Activated T-cell treated with anti-CD3 and anti-CD28 coated beads for 24 hours (primary cell): ENCODE data around the gene NUP153.
"Not testable (repeated sequence)": the region's sequence is repeated elsewhere in the genome, so short reads cannot be mapped to it uniquely, and the experiment has no call there.

Source experiments
- DNase-seq: peaks from one replicate; pipeline ENCODE4 v3.0.0-alpha.2; 2020; ENCODE audit warnings: low read depth

The NUP153 gene

GRCh38 chr6:17706580-17707370 is at the start of gene NUP153:
Gene NUP153, minus strand, starts transcription at chr6:17706925. Its CDS starts 538 bp downstream, at chr6:17706387.
- DNase-seq = peak; percentile 100

DNA sequence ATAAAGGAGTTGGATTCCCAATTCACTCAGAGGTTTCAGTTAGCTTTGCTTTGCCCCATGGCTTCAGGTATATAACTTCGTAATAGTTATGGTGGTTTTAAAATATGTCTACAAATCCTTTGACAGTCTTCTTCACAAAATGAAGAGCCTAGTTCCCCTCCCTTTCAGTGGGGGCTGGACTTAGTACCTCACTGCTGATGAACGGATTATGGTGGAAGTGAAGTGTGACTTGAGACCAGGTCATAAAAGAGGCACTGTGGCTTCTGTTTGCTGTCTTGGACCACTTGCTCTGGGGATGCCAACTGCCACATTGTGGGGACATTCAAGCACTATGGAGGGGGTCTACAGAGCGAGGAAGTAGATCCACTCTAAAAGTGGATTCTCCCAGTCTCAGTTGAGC is 47.5 kb upstream of the NUP153 start:
- no peak for DNase-seq

DNA sequence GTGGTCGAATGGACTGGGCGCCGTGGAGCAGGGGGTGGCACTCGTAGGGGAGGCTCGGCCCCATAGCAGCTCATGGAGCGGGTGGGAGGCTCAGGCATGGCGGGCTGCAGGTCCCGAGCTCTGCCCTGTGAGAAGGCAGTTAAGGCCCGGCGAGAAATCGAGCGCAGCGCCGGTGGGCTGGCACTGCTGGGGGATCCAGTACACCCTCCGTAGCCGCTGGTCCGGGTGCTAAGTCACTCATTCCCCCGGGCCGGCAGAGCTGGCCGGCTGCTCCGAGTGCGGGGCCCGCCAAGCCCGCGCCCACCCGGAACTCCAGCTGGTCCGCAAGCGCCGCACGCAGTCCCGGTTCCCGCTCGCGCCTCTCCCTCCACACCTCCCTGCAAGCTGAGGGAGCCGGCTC is 38.6 kb upstream of the NUP153 start:
- DNase-seq = not testable (repeated sequence)

GRCh38 chr6:17744757-17745308 is 38.1 kb upstream of the NUP153 start:
- not testable (repeated sequence) for DNase-seq

DNA sequence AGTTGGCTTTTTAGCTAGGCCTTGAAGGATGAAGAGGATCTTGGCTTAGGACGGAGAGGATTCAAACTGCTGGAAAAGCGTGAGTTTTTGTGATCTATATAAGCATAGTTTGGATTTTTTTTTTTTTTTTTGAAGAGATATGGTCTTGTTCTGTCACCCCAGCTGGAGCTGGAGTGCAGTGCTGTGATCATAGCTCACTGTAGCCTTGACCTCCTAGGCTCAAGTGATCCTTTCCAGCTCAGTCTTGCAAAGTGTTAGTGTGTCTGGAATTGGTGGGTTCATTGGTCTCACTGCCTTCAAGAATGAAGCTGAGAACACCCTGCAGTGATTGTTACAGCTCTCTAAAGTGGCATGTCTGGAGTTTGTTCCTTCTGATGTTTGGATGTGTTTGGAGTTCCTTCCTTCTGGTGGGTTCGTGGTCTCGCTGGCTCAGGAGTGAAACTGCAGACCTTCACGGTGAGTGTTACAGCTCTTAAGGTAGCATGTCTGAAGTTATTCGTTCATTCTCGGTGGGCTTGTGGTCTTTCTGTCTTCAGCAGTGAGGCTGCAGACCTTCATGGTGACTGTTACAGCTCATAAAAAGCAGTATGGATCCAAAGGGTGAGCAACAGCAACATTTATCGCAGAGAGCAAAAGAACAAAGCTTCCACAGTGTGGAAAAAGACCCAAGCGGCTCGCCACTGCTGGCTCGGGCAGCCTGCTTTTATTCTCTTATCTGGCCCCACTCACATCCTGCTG is 37.5 kb upstream of the NUP153 start:
- DNase-seq = no peak

DNA sequence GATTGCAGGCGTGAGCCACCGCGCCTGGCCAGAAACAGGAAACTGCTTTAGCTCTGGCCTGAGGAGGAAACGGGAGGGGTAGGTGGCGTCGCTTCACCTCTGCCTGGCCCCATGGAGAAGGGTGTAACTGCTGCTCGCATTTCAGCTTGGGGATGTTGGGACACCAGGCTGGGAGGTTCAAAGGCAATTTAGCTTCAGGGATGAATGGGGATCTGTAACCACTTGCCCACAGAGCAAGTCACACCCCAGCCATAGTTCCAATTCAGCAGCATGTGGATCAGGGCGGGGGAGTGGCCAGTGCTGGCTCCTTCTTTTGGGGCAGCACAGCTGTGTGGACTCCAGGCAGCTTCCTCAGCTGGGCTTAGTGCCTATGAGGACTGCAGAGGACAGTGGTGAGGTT is 34.8 kb upstream of the NUP153 start:
- DNase-seq = no peak

DNA sequence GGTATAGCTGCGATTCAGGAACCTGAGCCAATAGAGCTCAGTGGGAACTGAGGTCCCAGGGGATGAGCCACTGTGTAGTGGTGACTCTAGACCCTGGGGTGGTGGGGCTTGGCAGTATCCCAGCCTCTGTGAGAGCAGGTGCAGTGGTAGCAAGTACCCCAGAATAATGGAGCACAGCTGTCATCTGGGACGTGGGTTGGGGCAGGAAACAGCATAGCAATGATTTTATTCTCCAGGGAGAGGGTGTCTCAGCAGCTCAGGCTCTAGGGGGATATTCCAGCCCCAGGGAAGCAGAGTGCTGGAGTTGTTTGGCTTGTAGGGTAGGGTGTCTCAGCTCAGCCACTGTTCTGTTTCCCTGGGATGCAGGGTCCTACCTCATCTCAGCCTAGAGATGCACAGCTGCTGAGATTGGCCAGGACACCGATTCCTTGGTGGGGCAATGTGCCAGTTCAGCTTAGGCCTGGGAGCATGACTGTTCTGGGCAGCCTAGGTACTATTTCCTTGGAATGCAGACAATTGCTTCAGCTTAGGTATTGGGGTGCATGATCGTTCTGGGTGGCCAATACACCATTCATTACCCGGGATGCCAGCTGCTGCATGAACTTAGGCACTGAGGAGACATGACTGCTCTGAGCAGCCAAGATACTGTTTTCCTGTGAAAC is 34.0 kb upstream of the NUP153 start:
- DNase-seq = no peak

DNA sequence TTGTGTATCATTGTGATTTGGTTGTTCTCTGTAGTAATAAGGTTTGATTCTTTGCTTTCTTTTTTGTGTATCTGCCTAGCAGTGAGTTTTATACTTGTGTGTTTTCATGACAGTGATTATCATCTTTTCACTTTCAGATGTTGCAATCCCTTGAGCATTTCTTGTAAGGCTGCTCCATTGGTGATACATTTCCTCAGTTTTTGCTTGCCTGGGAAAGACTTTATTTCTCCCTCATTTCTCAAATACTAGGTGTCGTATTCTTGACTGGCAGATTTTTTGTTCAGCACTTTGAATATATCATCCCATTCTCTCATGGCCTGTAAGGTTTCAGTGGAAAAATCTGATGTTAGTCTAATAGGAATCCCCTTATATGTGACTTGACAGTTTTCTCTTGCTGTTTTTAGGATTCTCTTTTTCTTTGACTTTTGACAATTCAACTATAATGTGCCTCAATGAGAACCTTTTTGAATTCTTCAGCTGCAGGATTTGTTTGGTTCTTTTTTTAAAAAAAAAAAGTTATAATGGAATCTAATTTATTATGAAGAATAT is 31.1 kb upstream of the NUP153 start:
- no peak for DNase-seq

DNA sequence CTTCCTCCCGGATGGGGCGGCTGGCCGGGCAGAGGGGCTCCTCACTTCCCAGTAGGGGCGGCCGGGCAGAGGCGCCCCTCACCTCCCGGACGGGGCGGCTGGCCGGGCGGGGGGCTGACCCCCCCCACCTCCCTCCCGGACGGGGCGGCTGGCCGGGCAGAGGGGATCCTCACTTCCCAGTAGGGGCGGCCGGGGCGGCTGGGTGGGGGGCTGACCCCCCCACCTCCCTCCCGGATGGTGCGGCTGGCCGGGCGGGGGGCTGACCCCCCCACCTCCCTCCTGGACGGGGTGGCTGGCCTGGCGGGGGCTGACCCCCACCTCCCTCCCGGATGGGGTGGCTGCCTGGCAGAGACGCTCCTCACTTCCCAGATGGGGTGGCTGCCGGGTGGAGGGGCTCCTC is 28.6 kb upstream of the NUP153 start:
- DNase-seq = not testable (repeated sequence)

DNA sequence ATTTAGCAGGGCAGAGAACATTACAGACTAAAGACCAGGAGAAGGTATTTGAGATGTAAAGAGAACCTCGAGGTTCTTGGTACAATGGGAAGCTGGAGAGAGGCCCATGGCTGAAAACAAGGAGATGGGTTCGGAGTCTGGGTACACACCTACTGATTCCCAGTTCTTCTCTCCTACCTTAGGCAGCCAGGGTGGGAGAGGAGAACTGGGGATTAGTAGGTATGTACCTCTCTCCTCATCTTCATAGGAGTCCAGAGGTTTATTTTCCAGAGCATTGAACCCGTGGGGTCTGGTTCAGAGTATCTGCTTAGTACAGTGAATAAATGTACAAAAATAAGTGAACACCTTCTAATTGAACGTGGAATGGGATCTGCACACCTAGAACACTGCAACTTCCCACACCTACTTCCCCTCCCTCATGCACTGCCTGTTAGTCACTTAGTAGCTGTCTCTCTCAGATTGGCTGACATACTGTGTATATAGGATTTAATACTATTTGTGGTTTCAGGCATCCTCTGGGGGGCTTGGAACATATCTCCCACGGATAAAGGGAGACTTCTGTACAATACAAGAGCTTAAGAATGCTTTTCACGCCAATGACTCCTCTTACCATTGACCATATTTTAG is 23.5 kb upstream of the NUP153 start:
- no peak for DNase-seq

DNA sequence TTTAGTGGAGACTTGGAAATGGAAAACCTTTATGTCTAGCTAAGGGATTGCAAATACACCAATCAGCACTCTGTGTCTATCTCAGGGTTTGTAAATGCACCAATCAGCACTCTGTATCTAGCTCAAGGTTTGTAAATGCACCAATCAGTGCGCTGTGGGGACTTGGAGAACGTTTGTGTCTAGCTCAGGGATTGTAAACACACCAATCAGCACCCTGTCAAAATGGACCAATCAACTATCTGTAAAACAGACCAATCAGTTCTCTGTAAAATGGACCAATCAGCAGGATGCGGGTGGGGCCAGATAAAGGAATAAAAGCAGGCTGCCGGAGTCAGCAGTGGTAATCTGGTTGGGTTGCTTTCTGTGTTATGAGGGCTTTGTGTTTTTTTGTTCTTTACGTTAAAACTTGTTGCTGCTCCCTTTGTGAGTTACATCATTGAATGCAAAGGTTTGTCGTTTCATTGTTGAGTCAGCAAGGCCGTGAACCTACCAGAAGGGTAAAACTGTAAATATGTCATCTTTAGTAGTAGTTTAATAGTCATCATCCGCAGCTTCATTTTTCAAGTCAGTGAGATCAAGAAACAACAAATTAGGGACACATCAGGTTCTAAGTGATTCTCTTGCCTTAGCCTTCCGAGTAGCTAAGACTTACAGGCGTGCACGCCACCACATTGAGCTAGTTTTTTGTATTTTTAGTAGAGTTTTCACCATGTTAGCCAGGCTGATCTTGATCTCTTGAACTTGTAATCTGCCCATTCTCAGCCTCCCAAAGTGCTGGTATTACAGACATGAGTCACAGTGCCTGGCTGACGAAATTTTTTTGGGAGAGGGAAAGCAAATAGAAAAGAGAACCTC is 22.7 kb upstream of the NUP153 start:
- DNase-seq = no peak

GRCh38 chr6:17728551-17729222 is 22.0 kb upstream of the NUP153 start:
- DNase-seq = no peak

- DNase-seq = no peak
Measured at GRCh38 chr6:17725083-17725482, 18.4 kb upstream of the NUP153 start.

GRCh38 chr6:17724341-17724740 is 17.6 kb upstream of the NUP153 start:
- DNase-seq = no peak

DNA sequence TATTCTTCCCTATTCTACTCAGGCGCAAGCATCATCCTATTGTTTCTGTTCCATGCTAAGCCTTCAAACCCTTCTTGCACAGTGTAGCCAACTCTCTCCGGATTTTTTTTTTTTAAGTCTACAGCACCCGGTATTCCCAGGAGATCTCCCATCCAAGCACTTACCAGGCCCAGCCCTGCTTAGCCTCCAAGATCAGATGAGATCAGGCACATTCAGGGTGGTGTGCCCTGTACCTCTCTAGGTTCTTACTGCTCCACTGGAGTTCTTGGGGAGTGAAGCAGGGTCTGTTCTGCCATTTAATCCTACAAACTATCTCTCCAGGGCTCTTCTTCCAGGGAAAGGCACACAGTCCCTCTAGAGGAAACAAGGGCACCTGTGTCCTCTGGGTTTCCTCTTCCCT is 14.9 kb upstream of the NUP153 start:
- DNase-seq = no peak

DNA sequence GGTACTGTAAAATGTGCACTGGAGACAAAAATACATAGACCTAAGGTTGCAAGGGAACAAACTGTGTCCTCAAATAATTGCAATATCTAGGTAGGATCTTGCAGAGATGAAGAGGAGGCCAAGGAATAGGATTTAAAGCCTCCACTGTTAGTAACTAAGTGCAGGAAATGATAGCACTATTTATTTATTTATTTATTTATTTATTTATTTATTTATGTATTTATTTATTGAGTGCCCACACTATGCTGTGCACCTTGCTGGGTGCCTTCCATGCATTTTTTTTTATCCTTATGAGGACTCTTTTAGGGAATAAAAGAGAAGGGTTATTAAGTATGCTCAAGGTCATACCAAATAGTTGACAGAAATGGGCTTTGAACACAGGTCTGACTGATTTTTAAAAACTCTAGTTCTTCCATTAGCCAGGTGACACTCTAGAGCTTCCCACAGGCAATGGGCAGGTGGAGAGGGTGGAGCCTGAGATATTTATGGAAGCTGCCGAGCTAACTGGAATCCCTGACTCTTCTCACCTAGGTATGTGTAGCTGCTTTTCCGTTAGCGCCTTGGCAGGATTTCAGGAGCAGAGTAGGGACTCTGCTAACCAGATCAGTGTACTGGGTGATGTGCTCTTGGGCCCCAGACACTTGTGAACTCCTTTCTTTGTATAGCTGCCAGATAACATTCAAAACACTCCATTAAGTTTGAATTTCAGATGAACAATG is 12.8 kb upstream of the NUP153 start:
- no peak for DNase-seq

- DNase-seq = no peak
Measured at GRCh38 chr6:17716221-17716620, 9.5 kb upstream of the NUP153 start.

DNA sequence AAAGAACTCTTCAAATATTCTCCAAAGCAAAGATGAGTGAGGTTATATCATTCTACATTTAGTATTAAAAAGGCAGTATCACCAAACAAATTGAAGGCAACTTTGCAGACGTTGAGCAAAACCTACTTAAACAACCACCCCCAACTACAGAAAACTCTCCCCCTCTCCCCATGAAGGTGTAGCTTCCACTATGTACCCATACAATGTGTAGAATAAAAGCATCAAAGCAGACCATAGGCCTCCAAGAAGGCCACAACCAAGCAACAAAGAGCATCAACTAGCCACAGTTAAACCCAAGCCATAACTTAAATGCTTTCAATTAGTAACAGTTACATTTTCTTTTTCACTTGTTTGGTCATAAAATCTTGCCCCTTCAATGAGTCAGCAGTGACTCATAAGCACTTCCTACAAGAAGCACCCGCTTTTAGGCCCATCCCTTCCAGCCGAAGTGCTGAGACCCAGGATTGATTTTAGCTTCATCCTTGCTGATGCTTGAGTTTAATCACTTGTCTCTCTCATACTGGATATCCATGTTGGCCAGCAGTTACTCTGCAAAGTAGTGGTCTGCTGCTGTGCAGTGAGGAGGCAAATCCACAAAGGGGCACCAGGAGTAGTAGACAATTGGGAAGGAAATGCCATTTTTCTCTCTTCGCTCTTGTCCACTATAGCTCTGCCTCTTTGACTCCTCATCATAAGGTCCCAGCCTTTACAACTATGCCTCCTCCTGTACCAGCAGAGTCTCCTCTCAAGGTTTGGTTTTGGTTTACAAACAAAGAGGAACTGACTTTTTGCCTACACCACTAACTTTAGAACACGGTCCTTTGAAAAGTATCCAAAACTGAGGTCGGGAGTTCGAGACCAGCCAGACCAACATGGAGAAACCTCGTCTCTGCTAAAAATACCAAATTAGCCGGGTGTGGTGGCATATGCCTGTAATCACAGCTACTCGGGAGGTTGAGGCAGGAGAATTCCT is 8.4 kb upstream of the NUP153 start:
- DNase-seq = peak; percentile 26
